HG02970 (cell line): Measurements from ENCODE around the gene PTOV1.

ENCODE experiments used
- ATAC-seq: cut with Tn5 transposase; IDR thresholded peaks from one replicate; pipeline ENCODE4 v1.9.1; 2021; ENCODE audit warnings: mild to moderate bottlenecking, moderate library complexity, moderate number of reproducible peaks; ENCODE audit not compliant: unreplicated experiment, low FRiP score

The PTOV1 gene

GRCh38 chr19:49850487-49851342 lies at the start of gene PTOV1:
Gene PTOV1, plus strand, starts transcription at chr19:49851159.
- peak; percentile 81 for ATAC-seq

- ATAC-seq, result no peak
Measured at GRCh38 chr19:49801401-49801888, 49.5 kb upstream of the PTOV1 start.

GRCh38 chr19:49801966-49802661 lies 48.8 kb upstream of the PTOV1 start:
- ATAC-seq, result no peak

GRCh38 chr19:49802836-49803528 lies 48.0 kb upstream of the PTOV1 start:
- no peak for ATAC-seq

DNA sequence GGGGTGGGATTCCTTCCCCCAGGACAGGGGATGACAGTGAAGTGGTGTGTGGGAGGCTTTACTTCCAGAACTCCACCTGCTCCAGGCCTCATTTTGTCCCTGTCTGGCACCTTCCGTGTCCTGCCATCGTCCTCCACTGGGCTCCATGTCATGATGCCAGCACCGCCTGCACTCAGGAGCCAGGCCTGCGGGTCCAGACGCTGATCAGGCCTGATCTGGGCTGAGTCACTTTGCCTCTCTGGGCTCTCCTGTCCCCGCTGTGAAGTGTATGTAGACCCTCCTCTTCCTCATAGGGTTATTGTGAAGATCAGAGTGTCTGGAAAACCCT lies 47.5 kb upstream of the PTOV1 start:
- ATAC-seq, result no peak

GRCh38 chr19:49805822-49806619 lies 44.9 kb upstream of the PTOV1 start:
- no peak for ATAC-seq

GRCh38 chr19:49806620-49806959 lies 44.4 kb upstream of the PTOV1 start:
- ATAC-seq, result no peak

- ATAC-seq, result no peak
Measured at GRCh38 chr19:49807058-49807903, 43.7 kb upstream of the PTOV1 start.

GRCh38 chr19:49807904-49808675 lies 42.9 kb upstream of the PTOV1 start:
- no peak for ATAC-seq

GRCh38 chr19:49808711-49809159 lies 42.2 kb upstream of the PTOV1 start:
- no peak for ATAC-seq

- ATAC-seq, result no peak
Measured at GRCh38 chr19:49809160-49809940, 41.6 kb upstream of the PTOV1 start.

GRCh38 chr19:49809941-49810389 lies 41.0 kb upstream of the PTOV1 start:
- no peak for ATAC-seq

GRCh38 chr19:49811328-49811727 lies 39.6 kb upstream of the PTOV1 start:
- no peak for ATAC-seq

- no peak for ATAC-seq
Measured at GRCh38 chr19:49812452-49812996, 38.4 kb upstream of the PTOV1 start.

- ATAC-seq, result no peak
Measured at GRCh38 chr19:49812997-49813861, 37.7 kb upstream of the PTOV1 start, which contains the start of gene FUZ. Gene FUZ, minus strand, starts transcription at chr19:49813292. Its CDS starts 186 bp downstream, at chr19:49813106.

DNA sequence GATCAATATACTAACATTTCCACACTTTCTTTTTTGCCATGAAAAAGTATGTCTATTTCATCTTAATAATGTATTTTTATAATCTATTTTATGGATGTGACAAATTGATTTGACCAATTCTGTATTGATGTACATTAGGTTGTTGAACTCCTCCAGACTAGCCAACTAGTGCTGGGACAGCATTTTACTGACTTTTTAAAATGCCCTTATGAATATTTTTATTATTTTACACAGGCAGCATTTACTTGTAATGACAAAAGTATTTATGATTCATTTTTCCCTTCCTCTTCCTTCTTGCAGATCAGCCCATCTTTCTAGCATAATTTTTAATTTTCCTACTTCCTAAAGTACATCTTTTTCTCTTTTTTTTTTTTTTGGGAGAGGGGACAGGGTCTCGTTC lies 36.9 kb upstream of the PTOV1 start:
- no peak for ATAC-seq

- ATAC-seq, result no peak
Measured at GRCh38 chr19:49816590-49816989, 34.4 kb upstream of the PTOV1 start.
